ENCODE results near the gene EAF1.

Gene EAF1

GRCh38 chr3:15450438-15451215, 23.2 kb downstream of the EAF1 start:
- H3K4me3 ChIP-seq (ENCODE audit: low read depth, low read length), result no peak overlapping the region
- no peak overlapping the region for H3K27ac ChIP-seq (ENCODE audit: extremely low read depth, low read depth, low read length)
- CTCF ChIA-PET, result no interaction called here
- no peaks in the 10 kb centered on the region for H3K36me3 ChIP-seq (ENCODE audit: control insufficient read depth in 2 of 2, insufficient read depth in 1 of 2, low read length in 2 of 2)
- no peak for TF ChIP-seq GLI2 (tag by site-specific recombination; IDR thresholded peaks at IDR 0.05; ENCODE audit: borderline replicate concordance, low read depth)
- no peak for TF ChIP-seq INSM2 (tag by site-specific recombination; IDR thresholded peaks at IDR 0.05)
- no peak for TF ChIP-seq ZNF555 (tag by site-specific recombination; conservative IDR thresholded peaks at IDR 0.05)
- no peak for TF ChIP-seq FEZF1 (tag by site-specific recombination; IDR thresholded peaks at IDR 0.05)
- no peak for TF ChIP-seq ZBTB48 (tag by site-specific recombination; IDR thresholded peaks at IDR 0.05)
- POLR2A ChIA-PET, result no interaction called here
- no peaks in the 10 kb centered on the region for H3K9me3 ChIP-seq (ENCODE audit: control insufficient read depth, insufficient read depth, low read depth, low read length)
- no peaks in the 10 kb centered on the region for H3K4me1 ChIP-seq (ENCODE audit: control insufficient read depth, insufficient read depth, low read length)

- no peak for TF ChIP-seq ZNF292 (tag by site-specific recombination; IDR thresholded peaks at IDR 0.05; ENCODE audit: borderline replicate concordance, low read depth)
- TF ChIP-seq ZNF391 (tag by site-specific recombination; IDR thresholded peaks at IDR 0.05; ENCODE audit: borderline replicate concordance, low read depth), result no peak
- TF ChIP-seq ZNF560 (tag by site-specific recombination; IDR thresholded peaks at IDR 0.05; ENCODE audit: borderline replicate concordance), result no peak
- TF ChIP-seq, protein P1, sequence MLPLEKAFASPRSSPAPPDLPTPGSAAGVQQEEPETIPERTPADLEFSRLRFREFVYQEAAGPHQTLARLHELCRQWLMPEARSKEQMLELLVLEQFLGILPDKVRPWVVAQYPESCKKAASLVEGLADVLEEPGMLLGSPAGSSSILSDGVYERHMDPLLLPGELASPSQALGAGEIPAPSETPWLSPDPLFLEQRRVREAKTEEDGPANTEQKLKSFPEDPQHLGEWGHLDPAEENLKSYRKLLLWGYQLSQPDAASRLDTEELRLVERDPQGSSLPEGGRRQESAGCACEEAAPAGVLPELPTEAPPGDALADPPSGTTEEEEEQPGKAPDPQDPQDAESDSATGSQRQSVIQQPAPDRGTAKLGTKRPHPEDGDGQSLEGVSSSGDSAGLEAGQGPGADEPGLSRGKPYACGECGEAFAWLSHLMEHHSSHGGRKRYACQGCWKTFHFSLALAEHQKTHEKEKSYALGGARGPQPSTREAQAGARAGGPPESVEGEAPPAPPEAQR (tag by site-specific recombination; IDR thresholded peaks at IDR 0.05), result no peak
- no peak for TF ChIP-seq ZNF148 (tag by site-specific recombination; IDR thresholded peaks at IDR 0.05; ENCODE audit: borderline replicate concordance)
- TF ChIP-seq GLIS1 (tag by site-specific recombination; IDR thresholded peaks at IDR 0.05), result no peak
- no peak for TF ChIP-seq ZSCAN5A (tag by site-specific recombination; IDR thresholded peaks at IDR 0.05)
- no peak for TF ChIP-seq CTCF (tag by site-specific recombination; IDR thresholded peaks at IDR 0.05)
- no peak for TF ChIP-seq ZNF654 (tag by site-specific recombination; IDR thresholded peaks at IDR 0.05; ENCODE audit: low read depth)
- CTCF ChIA-PET, result interaction anchor here (0.6 kb wide), 1 partner anchor 766 kb away, joined by 3 read pairs; no protein-coding TSS in a partner anchor
- H3K4me3 ChIP-seq (ENCODE audit: low read depth, low read length), result no peak overlapping the region
- H3K4me1 ChIP-seq (ENCODE audit: control insufficient read depth, insufficient read depth, low read length), result no peaks in the 10 kb centered on the region
- no peaks in the 10 kb centered on the region for H3K36me3 ChIP-seq (ENCODE audit: control insufficient read depth in 2 of 2, insufficient read depth in 1 of 2, low read length in 2 of 2)
- POLR2A ChIA-PET, result no interaction called here
- no peak overlapping the region for H3K27ac ChIP-seq (ENCODE audit: extremely low read depth, low read depth, low read length)
- no peaks in the 10 kb centered on the region for H3K9me3 ChIP-seq (ENCODE audit: control insufficient read depth, insufficient read depth, low read depth, low read length)
These were observed 24.1 kb downstream of the EAF1 start for GRCh38 chr3:15451216-15452113.
